Tibial nerve (tissue), 4 donors: Measurements from ENCODE around the gene TRIM43. TPM values are rescaled to one million over a fixed set of nuclear protein-coding genes. Genes with fewer than 3 reads are reported as not detected.
"Not testable (repeated sequence)": the region's sequence is repeated elsewhere in the genome, so short reads cannot be mapped to it uniquely, and the experiment has no call there.

Experiments
- DNase-seq, 2 donors: peaks; one replicate each; pipeline ENCODE4 v3.0.0-alpha.2; 2019; ENCODE audit warnings: low spot score in 2 of 2
- H3K27ac ChIP-seq, 4 donors: fragments of 200-600 bp; sonication (generic) in 3 of 4; one replicate each; pipeline ENCODE4 v1.5.1; 2017 to 2019; ENCODE audit warnings: mild to moderate bottlenecking in 1 of 4
- H3K27me3 ChIP-seq, 2 donors: fragments of 200-600 bp; sonication (generic) in 1 of 2; one replicate each; pipeline versions ENCODE4 v1.5.1 to v1.6.0; 2017 to 2019
- H3K36me3 ChIP-seq, 3 donors: fragments of 200-600 bp; sonication (generic); one replicate each; pipeline ENCODE4 v1.5.1; 2018 to 2019
- H3K4me1 ChIP-seq, 4 donors: fragments of 200-600 bp; sonication (generic) in 3 of 4; one replicate each; pipeline ENCODE4 v1.5.1; 2017 to 2019
- H3K4me3 ChIP-seq, 4 donors: fragments of 200-600 bp; sonication (generic) in 3 of 4; one replicate each; pipeline ENCODE4 v1.5.1; 2017 to 2019; ENCODE audit warnings: mild to moderate bottlenecking in 1 of 4, moderate library complexity in 1 of 4
- H3K9me3 ChIP-seq, 4 donors: fragments of 200-600 bp; sonication (generic) in 3 of 4; one replicate each; pipeline ENCODE4 v1.5.1; 2017 to 2019
- WGBS, 2 donors: methylation state at CpG; one replicate each; pipeline ENCODE4 v1.1.5; 2018; 5-methylcytosine and 5-hydroxymethylcytosine counted together
- total RNA-seq, 4 donors: library from RNA; depleted of rRNA; stranded (reverse); fragments of >200 nt; gene quantifications; one replicate each; pipeline ENCODE4 v1.1.0, GENCODE V29; 2016

TRIM43 gene
- total RNA-seq, 4 donors from 2014 or later: not detected

DNA sequence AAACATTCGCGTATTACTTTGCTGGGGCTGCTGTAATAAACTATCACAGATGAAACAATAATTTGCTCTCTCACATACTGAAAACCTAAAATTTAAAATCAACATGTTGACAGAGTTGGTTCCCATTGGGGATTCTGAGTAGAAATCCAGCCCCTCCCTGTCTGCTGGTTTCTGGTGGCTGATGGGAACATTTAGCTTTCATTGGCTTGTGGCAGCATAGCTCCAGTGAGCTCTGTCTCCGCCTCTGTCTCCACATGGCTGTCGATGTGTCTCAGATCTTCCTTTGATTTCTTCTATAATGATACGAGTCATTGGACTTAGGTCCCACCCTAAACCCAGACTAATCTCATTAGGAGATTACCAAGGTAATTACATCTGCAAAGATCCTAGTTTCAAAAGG is 30.9 kb downstream of the TRIM43 start:
- H3K4me1 ChIP-seq, H3K36me3 ChIP-seq, H3K4me3 ChIP-seq, DNase-seq, H3K9me3 ChIP-seq, H3K27ac ChIP-seq, H3K27me3 ChIP-seq: not testable (repeated sequence)
- no CpG with 5 or more reads among the region's 5 CpGs for WGBS, 2 donors

DNA sequence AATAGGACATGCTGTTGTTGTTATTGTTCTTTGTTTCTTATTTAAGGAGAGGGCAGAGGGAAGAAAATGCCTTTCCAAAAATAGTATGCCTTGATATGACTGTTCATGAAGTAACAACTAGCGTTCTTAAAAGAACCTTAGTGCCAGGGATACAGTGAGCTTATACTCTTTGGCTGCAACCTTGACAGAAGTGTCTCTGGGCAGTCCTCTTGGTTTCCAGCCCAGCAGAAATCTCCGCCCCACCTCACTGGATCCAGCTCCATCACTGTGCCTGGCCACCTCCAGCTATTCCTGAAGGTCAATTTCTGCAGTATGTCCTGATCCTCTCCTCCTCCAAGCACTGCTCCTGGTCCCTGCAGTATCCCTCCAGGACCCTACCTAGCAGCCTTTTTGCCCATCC is 39.2 kb downstream of the TRIM43 start:
- H3K9me3 ChIP-seq, H3K4me3 ChIP-seq, DNase-seq, H3K27ac ChIP-seq, H3K27me3 ChIP-seq, H3K4me1 ChIP-seq, H3K36me3 ChIP-seq: not testable (repeated sequence)
- no CpG with 5 or more reads among the region's 2 CpGs for WGBS, 2 donors

GRCh38 chr2:95633626-95634259 is 41.9 kb downstream of the TRIM43 start:
- H3K27me3 ChIP-seq, H3K27ac ChIP-seq, H3K4me1 ChIP-seq, H3K4me3 ChIP-seq, DNase-seq, H3K9me3 ChIP-seq, H3K36me3 ChIP-seq: not testable (repeated sequence)
- WGBS, 2 donors: no CpG with 5 or more reads among the region's 2 CpGs

DNA sequence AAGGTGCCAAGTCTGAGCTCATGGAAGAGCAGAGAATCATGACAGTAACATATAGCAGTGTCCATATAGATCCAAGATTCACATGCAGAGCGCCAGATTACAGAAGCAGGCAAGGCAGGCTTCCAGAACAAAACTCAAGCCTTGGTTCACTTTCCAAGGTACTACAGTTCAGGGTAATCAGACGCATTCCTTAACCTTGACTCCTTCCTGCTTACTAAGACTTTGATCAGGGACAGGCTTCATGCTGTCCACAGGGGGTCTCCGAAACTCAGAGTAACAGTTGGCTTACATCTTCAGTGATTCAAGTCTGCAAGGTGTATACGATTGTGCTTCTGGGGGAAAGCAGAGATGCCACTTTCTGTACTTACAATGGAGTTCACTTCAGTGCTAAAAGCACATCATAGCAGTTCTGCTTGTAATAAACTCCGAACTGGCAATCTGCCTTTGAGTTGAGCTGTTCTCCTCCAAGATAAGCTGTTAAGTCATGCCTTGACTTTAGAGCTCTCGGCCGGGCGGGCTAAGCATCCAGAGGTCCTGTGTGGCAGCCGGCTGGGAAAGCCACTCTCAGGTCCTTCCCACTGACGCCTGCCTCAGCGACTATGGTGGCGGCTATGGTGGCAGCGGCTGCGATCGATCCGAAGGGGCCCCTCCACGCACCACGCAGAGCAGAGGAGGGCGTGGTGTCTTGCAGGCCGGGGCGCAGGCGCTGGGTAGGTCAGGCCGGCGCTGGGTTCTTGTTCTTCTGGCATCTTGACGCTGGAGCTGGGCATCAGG is 48.9 kb downstream of the TRIM43 start:
- not testable (repeated sequence) for H3K4me1 ChIP-seq, DNase-seq, H3K4me3 ChIP-seq, H3K9me3 ChIP-seq, H3K27ac ChIP-seq, H3K27me3 ChIP-seq, H3K36me3 ChIP-seq
- WGBS, 2 donors: 44 to 50% methylated on average over 2 of the region's 25 CpGs

DNA sequence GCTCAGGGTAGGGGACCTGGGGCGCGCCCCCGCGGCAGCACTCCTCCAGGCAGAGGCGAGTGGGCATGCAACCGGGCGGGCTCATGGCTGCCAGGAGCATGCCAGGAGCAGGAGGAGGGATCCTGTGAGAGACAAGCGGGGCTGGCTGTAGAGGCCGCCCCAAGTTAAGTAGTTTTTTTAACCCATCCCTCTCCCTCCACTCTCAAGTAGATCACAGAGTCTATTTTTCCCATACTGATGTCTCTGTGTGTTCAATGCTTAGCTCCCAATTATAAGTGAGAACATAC is 49.4 kb downstream of the TRIM43 start:
- H3K27me3 ChIP-seq, H3K27ac ChIP-seq, DNase-seq, H3K36me3 ChIP-seq, H3K4me1 ChIP-seq, H3K9me3 ChIP-seq, H3K4me3 ChIP-seq: not testable (repeated sequence)
- WGBS, 2 donors: no CpG with 5 or more reads among the region's 9 CpGs

- DNase-seq, H3K4me3 ChIP-seq, H3K27me3 ChIP-seq, H3K27ac ChIP-seq, H3K36me3 ChIP-seq, H3K4me1 ChIP-seq, H3K9me3 ChIP-seq: not testable (repeated sequence)
- WGBS, 2 donors: no CpG with 5 or more reads among the region's 2 CpGs
Measured at GRCh38 chr2:95641787-95642186, 50.0 kb downstream of the TRIM43 start.

DNA sequence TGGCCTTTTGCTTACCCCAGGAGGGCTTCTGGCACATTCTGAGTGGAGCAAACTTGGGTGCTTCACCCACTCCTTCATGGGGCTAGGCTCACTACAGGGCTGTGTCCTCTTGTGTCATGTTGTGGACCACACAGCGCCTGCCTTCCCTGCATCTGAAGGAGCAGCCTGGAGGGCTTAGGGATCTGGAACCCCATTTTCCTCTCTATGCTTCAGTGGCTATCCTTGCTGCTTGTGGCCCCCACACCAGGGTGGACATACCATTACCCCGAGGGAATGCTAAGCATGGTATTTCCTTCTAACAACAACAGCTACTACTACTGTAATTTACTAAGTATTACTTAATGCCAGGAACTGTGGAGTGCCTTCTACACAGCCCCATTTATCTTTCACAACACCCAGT is 50.6 kb downstream of the TRIM43 start:
- not testable (repeated sequence) for H3K27ac ChIP-seq

DNA sequence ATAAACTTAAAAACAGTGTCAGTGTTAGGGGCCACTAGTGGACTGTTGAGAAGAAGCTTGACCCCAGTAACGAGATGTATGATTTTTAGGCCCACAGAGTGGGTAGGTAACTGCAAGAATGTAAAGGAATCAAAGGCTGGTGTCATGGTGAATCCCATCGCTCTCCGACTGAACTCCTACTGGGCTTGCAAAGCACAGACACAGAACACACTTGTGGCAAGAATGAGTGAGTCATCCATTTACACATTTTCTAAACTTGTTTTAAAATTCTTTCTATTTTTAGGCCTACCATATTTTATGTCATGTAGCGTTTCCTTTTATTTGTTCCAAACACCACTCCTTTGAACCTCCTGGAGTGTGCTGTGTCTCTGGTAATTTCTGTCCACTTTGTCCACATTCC is 51.1 kb downstream of the TRIM43 start:
- 57 to 100% methylated on average over 1 of the region's 4 CpGs for WGBS, 2 donors
- not testable (repeated sequence) for H3K27me3 ChIP-seq, H3K36me3 ChIP-seq, H3K4me1 ChIP-seq, DNase-seq, H3K9me3 ChIP-seq, H3K27ac ChIP-seq, H3K4me3 ChIP-seq

More for the DNA sequence above, 50.6 kb downstream of the TRIM43 start:
- not testable (repeated sequence) for H3K27me3 ChIP-seq, H3K4me1 ChIP-seq, H3K4me3 ChIP-seq, H3K9me3 ChIP-seq, DNase-seq, H3K36me3 ChIP-seq
- WGBS, 2 donors: no CpG with 5 or more reads among the region's 2 CpGs

DNA sequence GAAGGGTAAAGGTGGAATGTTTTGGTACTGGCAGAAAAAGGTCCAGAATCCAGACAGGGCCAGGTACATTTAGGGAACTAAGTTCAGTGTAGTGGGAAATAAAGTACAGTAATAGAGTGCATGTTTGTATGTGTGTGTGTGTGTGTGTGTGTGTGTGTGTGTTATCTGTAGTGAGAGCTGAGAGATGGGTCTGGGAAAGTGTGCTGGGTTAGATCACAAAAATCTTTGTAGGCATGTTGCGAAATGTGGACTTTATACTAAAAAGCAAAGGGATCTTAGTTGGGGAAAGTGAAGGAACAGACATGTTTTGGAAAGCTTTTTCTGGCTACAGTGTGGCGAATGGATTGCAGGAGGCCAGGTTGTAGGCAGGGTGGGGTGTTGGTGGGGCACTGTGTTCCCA is 53.5 kb downstream of the TRIM43 start:
- WGBS, 2 donors: no CpG with 5 or more reads among the region's 2 CpGs
- not testable (repeated sequence) for H3K9me3 ChIP-seq, H3K27ac ChIP-seq, H3K4me3 ChIP-seq, DNase-seq, H3K4me1 ChIP-seq, H3K36me3 ChIP-seq, H3K27me3 ChIP-seq

DNA sequence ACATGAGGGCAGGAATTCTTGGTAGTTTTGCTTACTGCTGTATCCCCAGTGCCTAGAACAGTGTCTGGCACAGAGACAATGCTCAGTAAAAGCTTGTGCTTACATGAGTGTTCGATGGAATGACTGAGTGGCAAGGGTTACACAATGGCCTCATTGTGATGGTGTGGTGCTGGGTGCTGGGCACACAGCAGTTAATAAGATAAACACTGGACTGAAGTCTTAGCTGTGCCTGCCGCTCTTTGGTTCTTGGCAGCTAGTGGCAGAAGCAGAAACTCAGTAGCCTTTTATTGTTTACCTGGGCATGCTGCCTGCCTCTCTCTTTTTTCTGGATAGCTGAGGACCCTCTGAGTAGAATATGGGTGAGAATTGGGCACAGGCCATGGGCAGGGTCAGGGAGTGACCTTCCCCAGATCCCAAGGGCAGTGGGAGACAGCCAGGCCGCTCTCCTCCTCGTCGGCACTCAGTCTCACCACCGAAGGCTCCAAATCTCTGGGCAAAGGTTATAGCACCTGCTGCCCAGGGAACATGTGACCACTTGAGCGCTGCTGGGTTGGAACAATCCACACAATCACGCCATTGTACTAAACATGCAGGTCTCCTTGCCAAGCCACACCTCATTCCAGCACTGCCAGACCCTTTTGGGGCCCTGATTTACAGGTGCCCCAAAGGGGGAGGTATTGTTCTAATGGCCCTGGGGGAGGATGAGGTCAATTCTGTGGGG is 54.6 kb downstream of the TRIM43 start:
- WGBS, 2 donors: no CpG with 5 or more reads among the region's 8 CpGs
- H3K27me3 ChIP-seq, H3K36me3 ChIP-seq, H3K9me3 ChIP-seq, H3K4me1 ChIP-seq, DNase-seq, H3K4me3 ChIP-seq, H3K27ac ChIP-seq: not testable (repeated sequence)

GRCh38 chr2:95648894-95649544 is 57.2 kb downstream of the TRIM43 start:
- WGBS, 2 donors: 38 to 78% methylated on average over 6 to 9 of the region's 29 CpGs
- H3K9me3 ChIP-seq: not testable (repeated sequence)

More at GRCh38 chr2:95648894-95649544, 57.2 kb downstream of the TRIM43 start:
- H3K4me1 ChIP-seq, DNase-seq, H3K27ac ChIP-seq, H3K36me3 ChIP-seq, H3K27me3 ChIP-seq, H3K4me3 ChIP-seq: not testable (repeated sequence)
